Dermis blood vessel endothelial cell (primary cell): Measurements from ENCODE around the gene PLEKHJ1. TPM values are rescaled to one million over a fixed set of nuclear protein-coding genes. Genes with fewer than 3 reads are reported as not detected.

Experiments used
- DNase-seq: peaks from one replicate; pipeline ENCODE4 v3.0.0; 2010
- total RNA-seq: library from RNA; depleted of rRNA; stranded (reverse); fragments of >200 nt; gene quantifications from 2 replicates; pipeline ENCODE4 v1.2.3, GENCODE V29; 2014

PLEKHJ1 gene
- total RNA-seq, 1 donor from 2014 or later: 84.9 TPM

DNA sequence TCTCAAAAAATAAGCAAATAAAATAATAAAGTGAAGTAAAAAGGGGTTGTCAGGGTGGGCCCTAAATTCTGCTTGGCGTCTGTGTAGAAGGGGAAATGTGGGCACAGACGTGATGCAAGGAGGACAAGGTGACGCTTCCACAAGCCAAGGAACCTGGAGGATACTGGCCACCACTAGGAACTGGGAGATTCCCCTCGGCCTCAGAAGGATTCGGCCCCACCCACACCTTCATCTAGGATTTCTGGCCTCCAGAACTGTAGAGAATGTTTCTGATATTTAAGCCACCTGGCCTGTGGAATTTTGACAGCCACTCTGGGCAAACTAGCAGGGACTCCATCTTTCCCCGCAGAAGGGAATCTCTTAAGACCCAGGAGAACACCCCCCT lies 1.1 kb downstream of the PLEKHJ1 start:
- no peak for DNase-seq

- DNase-seq: no peak
Observed at GRCh38 chr19:2233601-2234280, 2.4 kb downstream of the PLEKHJ1 start.

- no peak for DNase-seq
Observed at GRCh38 chr19:2232286-2233151, 3.6 kb downstream of the PLEKHJ1 start.

- DNase-seq: peak; percentile 26
Observed at GRCh38 chr19:2231621-2232221, 4.4 kb downstream of the PLEKHJ1 start.

DNA sequence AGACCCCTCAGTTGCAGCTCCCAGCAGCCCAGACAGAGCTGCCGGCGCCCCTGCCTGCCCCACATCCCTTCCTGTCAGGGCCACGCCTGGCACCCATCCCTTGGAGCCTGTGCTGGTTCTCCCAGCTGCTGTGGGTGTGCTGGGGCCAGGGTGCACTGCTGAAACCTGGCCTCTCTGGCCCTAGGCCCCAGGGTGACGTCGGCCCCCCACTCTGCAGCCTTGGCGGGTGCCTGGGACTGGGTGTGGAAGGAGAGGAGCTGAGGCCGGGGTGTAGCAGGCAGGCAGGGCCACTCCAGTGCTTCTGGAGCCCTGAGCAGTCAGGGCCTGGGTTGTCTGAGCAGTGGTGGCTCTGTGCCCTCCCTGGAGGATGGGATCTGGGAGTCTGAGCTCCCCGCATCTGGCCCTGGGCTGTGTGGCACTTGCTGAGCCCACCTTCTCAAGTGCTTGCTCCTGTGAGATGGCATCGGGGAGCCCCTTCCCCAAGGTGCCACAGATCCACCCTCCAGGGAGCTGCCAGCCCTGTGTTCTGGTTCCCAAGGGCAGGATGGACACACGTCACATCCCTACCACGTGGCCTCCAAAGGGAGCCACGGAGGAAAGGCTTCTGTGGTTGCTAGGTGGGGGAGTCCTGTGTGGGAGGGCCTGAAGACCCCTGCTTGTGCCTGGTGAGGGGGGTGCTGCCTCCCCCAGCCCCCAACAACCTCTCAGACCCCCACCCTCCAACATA lies 5.2 kb downstream of the PLEKHJ1 start:
- DNase-seq: no peak

DNA sequence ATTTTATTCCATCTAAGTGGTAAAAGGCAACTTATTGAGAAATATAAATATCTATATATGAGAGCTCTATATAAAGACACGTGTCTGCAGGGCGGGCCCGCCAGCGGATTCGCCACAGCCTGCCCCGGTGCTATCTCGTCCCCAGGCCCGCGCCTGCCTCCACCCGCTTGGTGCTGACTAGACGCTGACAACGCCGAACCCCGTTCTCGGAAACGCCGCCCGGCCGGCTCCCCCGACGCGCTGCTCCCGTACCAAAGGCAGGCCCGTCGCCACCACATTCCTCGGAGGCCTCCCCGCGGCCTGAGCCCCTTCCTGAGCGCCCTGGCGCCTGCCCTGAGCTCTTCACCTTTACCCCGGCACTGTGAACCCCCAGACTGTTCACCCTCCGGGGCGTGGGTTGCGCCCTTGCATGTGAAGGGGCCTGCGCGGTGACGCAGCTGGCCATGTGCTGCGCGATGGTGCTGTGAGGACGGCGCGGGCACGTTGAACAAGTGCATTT lies 6.0 kb downstream of the PLEKHJ1 start:
- DNase-seq: no peak

- no peak for DNase-seq
Observed at GRCh38 chr19:2229103-2230032, 6.8 kb downstream of the PLEKHJ1 start.

GRCh38 chr19:2228157-2229030 lies 7.7 kb downstream of the PLEKHJ1 start:
- no peak for DNase-seq

GRCh38 chr19:2227415-2228156 lies 8.5 kb downstream of the PLEKHJ1 start:
- no peak for DNase-seq

GRCh38 chr19:2226840-2227360 lies 9.2 kb downstream of the PLEKHJ1 start:
- DNase-seq: no peak

GRCh38 chr19:2226051-2226839 lies 9.9 kb downstream of the PLEKHJ1 start:
- no peak for DNase-seq

GRCh38 chr19:2225415-2226050 lies 10.6 kb downstream of the PLEKHJ1 start:
- no peak for DNase-seq

GRCh38 chr19:2224754-2225349 lies 11.3 kb downstream of the PLEKHJ1 start:
- no peak for DNase-seq

GRCh38 chr19:2223959-2224358 lies 12.2 kb downstream of the PLEKHJ1 start:
- DNase-seq: no peak

DNA sequence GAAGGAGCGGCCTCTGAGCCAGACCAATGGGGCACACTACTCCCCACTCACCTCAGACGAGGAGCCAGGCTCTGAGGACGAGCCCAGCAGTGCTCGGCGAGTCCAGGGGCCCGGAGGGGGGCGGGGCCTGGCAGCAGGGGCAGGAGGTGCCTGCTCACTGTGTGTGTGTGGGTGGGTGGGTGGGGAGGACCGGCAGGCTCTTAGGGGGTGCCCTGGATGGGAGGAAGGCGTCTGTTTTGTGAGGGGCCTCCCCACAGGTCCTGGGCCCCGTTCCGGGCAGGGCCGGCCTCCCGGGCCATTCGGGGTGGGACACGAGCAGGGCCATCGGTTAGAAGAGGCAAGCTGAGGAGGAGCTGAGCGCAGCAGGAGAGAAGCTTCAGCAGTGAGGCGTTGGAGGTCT lies 12.7 kb downstream of the PLEKHJ1 start:
- no peak for DNase-seq

- DNase-seq: peak; percentile 28
Observed at GRCh38 chr19:2221918-2222317, 14.2 kb downstream of the PLEKHJ1 start.

DNA sequence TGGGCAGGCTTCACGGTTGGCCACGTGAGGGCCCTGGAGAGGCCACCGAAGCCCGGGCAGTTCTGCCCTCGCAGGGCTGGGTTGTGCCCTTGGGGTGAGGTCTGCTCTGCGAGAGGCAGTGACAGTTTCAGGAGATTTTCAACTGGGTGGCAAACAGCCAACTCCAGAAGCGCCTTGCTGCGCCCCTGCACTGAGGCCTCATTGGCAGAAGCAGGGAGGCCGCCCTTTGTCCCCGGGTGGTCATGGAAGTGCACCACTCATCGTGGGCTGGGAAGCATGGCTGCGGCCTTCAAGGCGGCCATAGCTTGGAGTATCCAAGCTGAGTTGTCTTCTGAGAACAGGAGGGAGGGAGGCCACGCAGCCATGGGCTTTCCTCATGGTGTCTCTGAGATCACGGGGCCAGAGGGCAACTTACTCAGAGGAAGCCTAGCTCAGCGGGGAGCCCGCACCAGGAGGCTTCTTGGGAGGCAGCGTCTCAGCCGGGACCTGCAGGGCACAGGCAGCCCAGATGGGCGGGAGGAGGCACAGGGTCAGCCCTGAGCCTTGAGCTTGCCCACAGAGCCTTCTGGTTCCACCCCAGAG lies 14.8 kb downstream of the PLEKHJ1 start:
- DNase-seq: peak; percentile 49
